ENCODE measurements around the gene ATP2C2. TPM values are rescaled to one million over a fixed set of nuclear protein-coding genes. Genes with fewer than 3 reads are reported as not detected.

The ATP2C2 gene
- total and polyA plus RNA-seq, 9 of the 15 experiments (the other 6 are each of a cell fraction or from before 2014, with no cell fraction given) = 0.75 TPM; not detected in 8

- ChIA-PET POLR2A (no interaction called here), CTCF (ENCODE audit: low intra/inter-chr PET ratio) (no interaction called here)
- Histone ChIP-seq H2AFZ (ENCODE audit: low read depth, low read length) (no peak overlapping the region), H3K9me3 (replicated peaks; ENCODE audit: control insufficient read depth, insufficient read depth, low read depth, low read length) (no peaks in the 10 kb centered on the region; the same call in 1 of the 2 replicates), H3K4me2 (ENCODE audit: insufficient read depth, low read length) (no peak overlapping the region), H4K20me1 (replicated peaks; ENCODE audit: control insufficient read depth, insufficient read depth, low read length) (no peaks in the 10 kb centered on the region; the same call in none of the 2 replicates), H3K27ac (ENCODE audit: extremely low read depth, low read depth, low read length) (no peak overlapping the region), H3K9ac (ENCODE audit: insufficient read depth in 1 of 2, low read depth in 2 of 2, low read length in 2 of 2) (no peak overlapping the region), H3K9me1 (ENCODE audit: control insufficient read depth, insufficient read depth, low read length) (no peaks in the 10 kb centered on the region), H3K4me3 (no peak overlapping the region), H3K36me3 (ENCODE audit: control insufficient read depth, insufficient read depth, low read length) (no peaks in the 10 kb centered on the region), H3K79me2 (ENCODE audit: control insufficient read depth, insufficient read depth, low read length) (no peaks in the 10 kb centered on the region), H3K27me3 (ENCODE audit: control insufficient read depth in 2 of 2, insufficient read depth in 2 of 2, low read length in 2 of 2) (peaks cover 2 to 27% of the 10 kb centered on the region in 2 experiments; a peak in 3 of 5 replicates), H3K4me1 (replicated peaks in 1 of 2; ENCODE audit: control insufficient read depth in 2 of 2, insufficient read depth in 2 of 2, low read length in 2 of 2) (peaks cover 0 to 5% of the 10 kb centered on the region in 2 experiments; a peak in 2 of 5 replicates)
- 7% methylated on average over 8 of the region's 8 CpGs for WGBS (ENCODE audit: insufficient coverage, low coverage, missing lambda C conversion rate)
- ATAC-seq (no peak), DNase-seq (ENCODE audit: extremely low read depth in 1 of 4, low spot score in 3 of 4) (no peak), FAIRE-seq (no peak)
- no TSS peak for BruUV-seq (replicated peaks)
- in situ Hi-C loops (cut with MboI) = loop anchor here (5.0 kb wide), 1 partner anchor 193 kb away; no protein-coding TSS in a partner anchor
- TF ChIP-seq VEZF1 (CRISPR knock-in tag; IDR thresholded peaks at IDR 0.05) = peak; percentile 28; the same call in 1 of the 2 replicates
- TF ChIP-seq SREBF1 (IDR thresholded peaks at IDR 0.05; ENCODE audit: borderline replicate concordance, low read depth, low read length) = no peak
- intact Hi-C loops (cut with micrococcal nuclease) = loop anchor here (5.0 kb wide), 1 partner anchor 648 kb away; no protein-coding TSS in a partner anchor
These were observed 107.4 kb downstream of the ATP2C2 start for GRCh38 chr16:84475643-84476240.

All from K562 (cell line).